Breast epithelium (tissue), 4 donors: ENCODE data around the gene ASCC2. TPM values are rescaled to one million over a fixed set of nuclear protein-coding genes. Genes with fewer than 3 reads are reported as not detected.

Experiments
- DNase-seq, 2 donors: peaks; one replicate each; pipeline ENCODE4 v3.0.0-alpha.2; 2019; ENCODE audit warnings: low spot score in 2 of 2
- H3K27ac ChIP-seq, 2 donors: fragments of 200-600 bp; sonication (generic) in 1 of 2; one replicate each; pipeline ENCODE4 v1.5.1; 2016 to 2019; ENCODE audit warnings: mild to moderate bottlenecking in 1 of 2
- H3K27me3 ChIP-seq, 2 donors: fragments of 200-600 bp; sonication (generic) in 1 of 2; one replicate each; pipeline versions ENCODE4 v1.5.1 to v1.6.0; 2017 to 2019; ENCODE audit warnings: control low read depth in 1 of 2, mild to moderate bottlenecking in 1 of 2
- H3K36me3 ChIP-seq: fragments of 200-600 bp; one replicate; pipeline ENCODE4 v1.5.1; 2019
- H3K4me1 ChIP-seq, 2 donors: fragments of 200-600 bp; sonication (generic); one replicate each; pipeline ENCODE4 v1.5.1; 2016 to 2019; ENCODE audit warnings: control low read depth in 1 of 2
- H3K4me3 ChIP-seq, 3 donors: fragments of 200-600 bp; sonication (generic); 1 replicate in 2 of 3; 2 replicates in 1 of 3; pipeline ENCODE4 v1.5.1; 2016 to 2019; ENCODE audit warnings: mild to moderate bottlenecking in 3 of 3, moderate library complexity in 2 of 3
- H3K9me3 ChIP-seq, 2 donors: fragments of 200-600 bp; sonication (generic) in 1 of 2; one replicate each; pipeline ENCODE4 v1.5.1; 2016 to 2019; ENCODE audit warnings: control low read depth in 1 of 2
- CTCF ChIP-seq, 3 donors: fragments of 450-650 bp; IDR thresholded peaks; one replicate each; pipeline ENCODE4 v1.5.1; 2016 to 2017; ENCODE audit warnings: antibody characterized with exemption in 3 of 3, mild to moderate bottlenecking in 3 of 3, moderate library complexity in 3 of 3
- POLR2A ChIP-seq: fragments of 450-650 bp; IDR thresholded peaks from one replicate; pipeline ENCODE4 v1.6.1; 2016; ENCODE audit warnings: antibody characterized with exemption, mild to moderate bottlenecking, moderate library complexity
- POLR2AphosphoS5 ChIP-seq, 3 donors: sonication (generic); formaldehyde crosslinking; IDR thresholded peaks; one replicate each; pipeline ENCODE4 v1.6.1; 2017; ENCODE audit warnings: antibody characterized with exemption in 3 of 3
- intact Hi-C: fragments of 100-400 bp; cut with DNase I; formaldehyde crosslinking; loops from one replicate; pipeline ENCODE4 v1.15.1; 2023; ENCODE audit warnings: low total_unique reads
- total RNA-seq, 3 donors: library from RNA; depleted of rRNA; stranded (reverse); fragments of >200 nt; gene quantifications; one replicate each; pipeline ENCODE4 v1.1.0, GENCODE V29; 2016

The ASCC2 gene
- total RNA-seq, 3 donors from 2014 or later = 37.0 to 60.3 (median 45.8) TPM

- H3K36me3 ChIP-seq = no peaks in the 10 kb centered on the region
- H3K9me3 ChIP-seq = no peaks in the 10 kb centered on the region
- peak overlapping the region in 1 of 3 donors; percentile 38 for H3K4me3 ChIP-seq
- no peaks in the 10 kb centered on the region for H3K27me3 ChIP-seq
- no peak for TF ChIP-seq CTCF (IDR thresholded peaks at IDR 0.05)
- TF ChIP-seq POLR2AphosphoS5 (IDR thresholded peaks at IDR 0.05) = no peak
- no peak for TF ChIP-seq POLR2A
- intact Hi-C loops = no loop called here
- DNase-seq = no peak
- peaks cover 14% of the 10 kb centered on the region in 2 donors for H3K4me1 ChIP-seq
- peak overlapping the region; percentile 84 to 86 for H3K27ac ChIP-seq
Measured at GRCh38 chr22:29798801-29799200, 39.3 kb downstream of the ASCC2 start.

- Histone ChIP-seq H3K27me3 (no peaks in the 10 kb centered on the region), H3K9me3 (no peaks in the 10 kb centered on the region), H3K4me3 (peak overlapping the region in 1 of 3 donors; percentile 38), H3K36me3 (peaks cover 2% of the 10 kb centered on the region), H3K27ac (peak overlapping the region; percentile 84 to 86), H3K4me1 (peaks cover 14% of the 10 kb centered on the region in 2 donors)
- intact Hi-C loops = no loop called here
- TF ChIP-seq POLR2A (no peak), POLR2AphosphoS5 (IDR thresholded peaks at IDR 0.05) (no peak), CTCF (IDR thresholded peaks at IDR 0.05) (no peak)
- DNase-seq = no peak
Measured at GRCh38 chr22:29798318-29798717, 39.8 kb downstream of the ASCC2 start.

GRCh38 chr22:29797351-29797750 is 40.7 kb downstream of the ASCC2 start:
- intact Hi-C loops = no loop called here
- H3K27ac ChIP-seq = peak overlapping the region; percentile 66 to 86
- peaks cover 5% of the 10 kb centered on the region for H3K36me3 ChIP-seq

GRCh38 chr22:29795663-29796062 is 42.4 kb downstream of the ASCC2 start:
- Histone ChIP-seq H3K27ac (no peak overlapping the region), H3K4me1 (peaks cover 14% of the 10 kb centered on the region in 2 donors), H3K27me3 (no peaks in the 10 kb centered on the region), H3K4me3 (no peak overlapping the region), H3K9me3 (no peaks in the 10 kb centered on the region), H3K36me3 (peaks cover 5% of the 10 kb centered on the region)
- intact Hi-C loops = no loop called here
- TF ChIP-seq POLR2AphosphoS5 (IDR thresholded peaks at IDR 0.05) (no peak), CTCF (IDR thresholded peaks at IDR 0.05) (no peak), POLR2A (no peak)
- DNase-seq = no peak

More at GRCh38 chr22:29797351-29797750, 40.7 kb downstream of the ASCC2 start:
- no peaks in the 10 kb centered on the region for H3K27me3 ChIP-seq
- H3K4me3 ChIP-seq = no peak overlapping the region
- H3K9me3 ChIP-seq = no peaks in the 10 kb centered on the region
- H3K4me1 ChIP-seq = peaks cover 14% of the 10 kb centered on the region in 2 donors
- DNase-seq = no peak
- TF ChIP-seq POLR2AphosphoS5 (IDR thresholded peaks at IDR 0.05) (no peak), CTCF (IDR thresholded peaks at IDR 0.05) (no peak), POLR2A (no peak)

GRCh38 chr22:29793396-29793795 is 44.7 kb downstream of the ASCC2 start:
- TF ChIP-seq CTCF (IDR thresholded peaks at IDR 0.05) = no peak
- no peak for TF ChIP-seq POLR2A
- TF ChIP-seq POLR2AphosphoS5 (IDR thresholded peaks at IDR 0.05) = no peak
- no peak overlapping the region for H3K4me3 ChIP-seq
- intact Hi-C loops = no loop called here
- no peaks in the 10 kb centered on the region for H3K9me3 ChIP-seq
- H3K36me3 ChIP-seq = peaks cover 5% of the 10 kb centered on the region
- no peak overlapping the region for H3K27ac ChIP-seq
- peaks cover 4 to 14% of the 10 kb centered on the region in 2 donors for H3K4me1 ChIP-seq
- no peaks in the 10 kb centered on the region for H3K27me3 ChIP-seq
- DNase-seq = no peak
